Tibial nerve (tissue), 4 donors: ENCODE data around the gene PDLIM7. TPM values are rescaled to one million over a fixed set of nuclear protein-coding genes. Genes with fewer than 3 reads are reported as not detected.

Experiments used
- DNase-seq, 2 donors: peaks; one replicate each; pipeline ENCODE4 v3.0.0-alpha.2; 2019; ENCODE audit warnings: low spot score in 2 of 2
- H3K27ac ChIP-seq, 4 donors: fragments of 200-600 bp; sonication (generic) in 3 of 4; one replicate each; pipeline ENCODE4 v1.5.1; 2017 to 2019; ENCODE audit warnings: mild to moderate bottlenecking in 1 of 4
- H3K27me3 ChIP-seq, 2 donors: fragments of 200-600 bp; sonication (generic) in 1 of 2; one replicate each; pipeline versions ENCODE4 v1.5.1 to v1.6.0; 2017 to 2019
- H3K36me3 ChIP-seq, 3 donors: fragments of 200-600 bp; sonication (generic); one replicate each; pipeline ENCODE4 v1.5.1; 2018 to 2019
- H3K4me1 ChIP-seq, 4 donors: fragments of 200-600 bp; sonication (generic) in 3 of 4; one replicate each; pipeline ENCODE4 v1.5.1; 2017 to 2019
- H3K4me3 ChIP-seq, 4 donors: fragments of 200-600 bp; sonication (generic) in 3 of 4; one replicate each; pipeline ENCODE4 v1.5.1; 2017 to 2019; ENCODE audit warnings: mild to moderate bottlenecking in 1 of 4, moderate library complexity in 1 of 4
- H3K9me3 ChIP-seq, 4 donors: fragments of 200-600 bp; sonication (generic) in 3 of 4; one replicate each; pipeline ENCODE4 v1.5.1; 2017 to 2019
- EP300 ChIP-seq, 2 donors: sonication (generic); formaldehyde crosslinking; IDR thresholded peaks; one replicate each; pipeline ENCODE4 v1.6.1; 2017; ENCODE audit warnings: antibody characterized with exemption in 2 of 2, mild to moderate bottlenecking in 1 of 2
- POLR2A ChIP-seq, 2 donors: fragments of 450-650 bp; IDR thresholded peaks; one replicate each; pipeline ENCODE4 v1.6.1; 2017; ENCODE audit warnings: antibody characterized with exemption in 2 of 2, mild to moderate bottlenecking in 2 of 2, moderate library complexity in 2 of 2
- WGBS, 2 donors: methylation state at CpG; one replicate each; pipeline ENCODE4 v1.1.5; 2018; 5-methylcytosine and 5-hydroxymethylcytosine counted together
- total RNA-seq, 4 donors: library from RNA; depleted of rRNA; stranded (reverse); fragments of >200 nt; gene quantifications; one replicate each; pipeline ENCODE4 v1.1.0, GENCODE V29; 2016
- TF ChIP-seq, protein P1 (sequence below), 5 experiments: fragments of 200-600 bp in 3 of 5; fragments of 450-650 bp in 2 of 5; sonication (generic) in 3 of 5; IDR thresholded peaks; one replicate each; pipeline ENCODE4 v1.5.1; 2016 to 2019; ENCODE audit warnings: antibody characterized with exemption in 5 of 5, mild to moderate bottlenecking in 3 of 5, moderate library complexity in 2 of 5

PDLIM7 gene
- total RNA-seq, 4 donors from 2014 or later, result 78.0 to 138 (median 89.9) TPM

DNA sequence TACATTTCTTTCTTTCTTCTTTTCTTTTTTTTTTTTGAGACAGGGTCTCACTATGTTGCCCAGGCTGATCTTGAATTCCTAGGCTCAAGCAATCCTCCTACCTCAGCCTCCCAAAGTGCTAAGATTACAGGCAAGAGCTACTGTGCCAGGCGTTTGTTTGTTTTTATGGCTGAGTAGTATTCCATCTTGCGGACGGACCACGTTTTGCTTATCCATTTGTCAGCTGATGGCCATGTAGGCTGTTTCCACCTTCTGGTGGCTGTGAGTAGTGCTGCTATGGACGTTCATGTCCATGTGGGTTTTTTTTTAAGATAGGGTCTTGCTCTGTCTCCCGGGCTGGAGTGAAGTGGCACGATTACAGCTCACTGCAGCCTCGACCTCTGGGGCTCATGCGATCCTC is 9.8 kb upstream of the PDLIM7 start:
- Histone ChIP-seq H3K9me3 (no peaks in the 10 kb centered on the region), H3K4me3 (no peak overlapping the region), H3K4me1 (peaks cover 0 to 24% (median 2%) of the 10 kb centered on the region in 4 donors), H3K27ac (no peak overlapping the region), H3K27me3 (no peaks in the 10 kb centered on the region), H3K36me3 (peaks cover 2 to 43% (median 7%) of the 10 kb centered on the region in 3 donors)
- WGBS, 2 donors, result 81 to 84% methylated on average over 9 of the region's 9 CpGs
- no peak for DNase-seq
- TF ChIP-seq, protein P1, sequence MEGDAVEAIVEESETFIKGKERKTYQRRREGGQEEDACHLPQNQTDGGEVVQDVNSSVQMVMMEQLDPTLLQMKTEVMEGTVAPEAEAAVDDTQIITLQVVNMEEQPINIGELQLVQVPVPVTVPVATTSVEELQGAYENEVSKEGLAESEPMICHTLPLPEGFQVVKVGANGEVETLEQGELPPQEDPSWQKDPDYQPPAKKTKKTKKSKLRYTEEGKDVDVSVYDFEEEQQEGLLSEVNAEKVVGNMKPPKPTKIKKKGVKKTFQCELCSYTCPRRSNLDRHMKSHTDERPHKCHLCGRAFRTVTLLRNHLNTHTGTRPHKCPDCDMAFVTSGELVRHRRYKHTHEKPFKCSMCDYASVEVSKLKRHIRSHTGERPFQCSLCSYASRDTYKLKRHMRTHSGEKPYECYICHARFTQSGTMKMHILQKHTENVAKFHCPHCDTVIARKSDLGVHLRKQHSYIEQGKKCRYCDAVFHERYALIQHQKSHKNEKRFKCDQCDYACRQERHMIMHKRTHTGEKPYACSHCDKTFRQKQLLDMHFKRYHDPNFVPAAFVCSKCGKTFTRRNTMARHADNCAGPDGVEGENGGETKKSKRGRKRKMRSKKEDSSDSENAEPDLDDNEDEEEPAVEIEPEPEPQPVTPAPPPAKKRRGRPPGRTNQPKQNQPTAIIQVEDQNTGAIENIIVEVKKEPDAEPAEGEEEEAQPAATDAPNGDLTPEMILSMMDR (IDR thresholded peaks at IDR 0.05), result no peak
- TF ChIP-seq POLR2A (IDR thresholded peaks at IDR 0.05), result no peak
- TF ChIP-seq EP300 (IDR thresholded peaks at IDR 0.05), result no peak

DNA sequence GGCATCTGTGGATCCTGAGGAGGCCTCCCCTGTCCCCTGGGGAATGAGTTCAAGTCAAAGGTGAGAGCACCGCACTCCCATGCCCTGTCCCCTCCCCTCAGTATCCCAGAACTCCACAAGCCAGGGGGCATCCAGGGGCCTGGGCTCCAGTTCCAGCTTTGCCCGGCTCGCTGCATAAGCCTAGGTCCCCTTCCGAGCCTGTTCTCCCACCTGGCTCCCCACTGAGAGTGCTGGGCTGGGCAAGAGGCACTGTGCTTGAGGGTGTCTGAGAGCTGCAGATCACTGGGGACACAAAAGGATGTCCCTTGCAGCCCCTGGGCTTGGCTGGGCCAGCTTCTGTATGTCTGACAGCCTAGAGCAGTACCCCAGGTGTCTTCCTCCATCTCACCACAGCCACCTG is 7.7 kb upstream of the PDLIM7 start:
- no peak overlapping the region for H3K27ac ChIP-seq
- peaks cover 0 to 22% (median 2%) of the 10 kb centered on the region in 3 donors for H3K36me3 ChIP-seq
- TF ChIP-seq, protein P1 (IDR thresholded peaks at IDR 0.05), result no peak
- TF ChIP-seq POLR2A (IDR thresholded peaks at IDR 0.05), result no peak
- TF ChIP-seq EP300 (IDR thresholded peaks at IDR 0.05), result no peak
- H3K27me3 ChIP-seq, result no peaks in the 10 kb centered on the region
- 92 to 100% methylated on average over 3 to 4 of the region's 4 CpGs for WGBS, 2 donors
- DNase-seq, result no peak
- H3K4me1 ChIP-seq, result peaks cover 0 to 39% (median 7%) of the 10 kb centered on the region in 4 donors
- H3K9me3 ChIP-seq, result no peaks in the 10 kb centered on the region
- no peak overlapping the region for H3K4me3 ChIP-seq

DNA sequence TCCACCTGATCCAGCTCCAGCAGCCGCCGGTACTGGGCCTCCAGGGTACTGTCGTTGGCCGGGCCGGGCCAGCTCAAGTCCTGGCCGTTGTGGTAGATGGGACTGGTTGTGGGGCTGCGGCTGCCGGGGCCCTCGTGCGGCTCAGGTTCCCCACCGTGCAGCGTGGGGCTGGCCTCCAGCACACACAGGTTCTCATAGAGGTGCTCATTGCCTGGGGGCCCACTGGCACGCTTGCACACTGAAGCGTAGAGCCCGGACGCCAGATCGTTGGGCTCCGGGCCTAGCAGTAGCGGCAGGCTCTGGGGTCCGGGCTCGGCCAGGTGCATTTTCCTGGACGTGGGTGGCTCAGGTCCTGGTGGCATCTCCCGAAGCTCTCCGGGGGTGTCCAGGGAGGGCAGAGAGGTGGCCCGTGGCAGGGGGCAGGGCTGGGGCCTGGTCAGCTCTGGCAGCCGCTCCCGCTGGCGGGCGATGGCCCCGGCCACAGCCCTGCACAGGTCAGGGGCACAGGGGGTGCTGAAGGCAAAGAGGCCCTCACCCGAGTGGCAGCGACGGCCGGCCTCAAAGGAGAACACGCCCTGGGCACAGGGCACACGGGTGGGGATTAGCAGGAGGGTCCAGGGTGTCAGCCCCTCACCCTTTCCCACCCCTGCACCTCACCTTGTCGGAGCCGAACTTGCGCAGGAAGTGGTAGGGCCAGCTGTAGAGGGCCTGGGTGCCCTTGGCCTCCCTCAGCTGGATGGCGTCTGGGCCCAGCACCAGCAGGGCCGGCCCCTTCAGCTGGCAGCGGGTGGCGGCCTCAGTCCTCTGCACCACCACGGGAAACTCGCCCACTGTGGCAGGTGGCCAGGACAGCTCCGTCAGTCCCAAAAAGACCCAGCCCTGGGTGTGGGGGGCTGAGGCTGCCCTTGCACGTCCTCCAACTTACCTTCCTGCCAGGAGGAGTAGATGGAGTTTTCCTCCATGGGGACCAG is 7.0 kb upstream of the PDLIM7 start:
- no peak for DNase-seq
- Histone ChIP-seq H3K9me3 (no peaks in the 10 kb centered on the region), H3K36me3 (peaks cover 0 to 18% (median 2%) of the 10 kb centered on the region in 3 donors), H3K27ac (no peak overlapping the region), H3K27me3 (no peaks in the 10 kb centered on the region), H3K4me3 (no peak overlapping the region), H3K4me1 (peaks cover 0 to 32% (median 5%) of the 10 kb centered on the region in 4 donors)
- TF ChIP-seq POLR2A (IDR thresholded peaks at IDR 0.05), result no peak
- TF ChIP-seq, protein P1 (IDR thresholded peaks at IDR 0.05), result no peak
- TF ChIP-seq EP300 (IDR thresholded peaks at IDR 0.05), result no peak
- WGBS, 2 donors, result 92 to 95% methylated on average over 25 to 34 of the region's 47 CpGs

DNA sequence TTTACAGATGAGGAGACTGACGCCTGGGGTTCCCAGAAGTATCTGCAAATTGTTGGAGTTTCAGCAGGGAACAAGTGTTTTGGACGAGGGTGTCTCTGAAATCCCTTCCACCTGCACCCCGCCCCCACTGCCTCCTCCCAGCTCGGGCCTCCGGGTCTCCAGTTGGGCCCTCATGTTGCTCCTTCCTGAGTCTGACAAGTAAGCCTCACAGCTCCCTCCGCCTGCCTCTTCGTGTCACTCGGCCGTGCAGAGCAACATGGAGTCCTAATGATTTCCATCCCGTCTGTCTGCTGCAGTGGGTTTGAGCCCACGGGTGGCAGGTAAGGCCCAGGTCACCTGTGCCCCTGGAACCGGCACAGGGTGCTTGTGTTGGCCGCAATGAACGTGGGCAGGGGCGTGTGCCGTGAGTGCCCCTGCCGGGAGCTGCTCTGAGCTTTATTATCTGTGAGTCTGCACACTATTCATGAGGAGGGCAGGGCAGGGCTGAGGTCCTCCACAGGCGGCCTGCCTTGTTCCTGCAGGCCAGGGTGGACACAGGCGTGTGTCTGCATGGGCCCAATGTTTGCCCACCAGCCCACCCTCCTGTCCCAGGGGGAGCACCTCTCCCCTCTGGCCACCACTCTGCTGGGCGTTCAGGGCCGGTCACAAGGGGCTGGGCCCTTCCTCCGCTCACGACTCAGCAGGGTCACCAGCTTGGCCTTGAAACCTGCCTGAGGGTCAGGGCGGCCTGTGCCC is 6.1 kb upstream of the PDLIM7 start:
- DNase-seq, result no peak
- Histone ChIP-seq H3K4me3 (no peak overlapping the region), H3K36me3 (peaks cover 0 to 18% (median 2%) of the 10 kb centered on the region in 3 donors), H3K27me3 (no peaks in the 10 kb centered on the region), H3K4me1 (peaks cover 0 to 30% (median 5%) of the 10 kb centered on the region in 4 donors), H3K27ac (no peak overlapping the region), H3K9me3 (no peaks in the 10 kb centered on the region)
- TF ChIP-seq, protein P1 (IDR thresholded peaks at IDR 0.05), result no peak
- no peak for TF ChIP-seq EP300 (IDR thresholded peaks at IDR 0.05)
- 83 to 86% methylated on average over 23 to 24 of the region's 24 CpGs for WGBS, 2 donors
